K562 (cell line): Measurements from ENCODE around the gene DSG3. TPM values are rescaled to one million over a fixed set of nuclear protein-coding genes. Genes with fewer than 3 reads are reported as not detected.

Experiments
- ATAC-seq: fragments of 200-7000 bp; cut with Tn5 transposase; 3 replicates; pipeline ENCODE4 v1.9.1; 2020; ENCODE audit warnings: moderate library complexity
- BruUV-seq: library from RNA; stranded (reverse); fragments of 400-500 nt; replicated peaks from 2 replicates; lab custom pipeline; 2021; lab: Mats Ljungman, UMichigan
- CTCF ChIA-PET: fragments of 300-600 bp; formaldehyde crosslinking; extraction: SDS; loops from one replicate; lab custom pipeline; 2021; ENCODE audit warnings: low intra/inter-chr PET ratio; lab: Yijun Ruan, JAX
- POLR2A ChIA-PET: fragments of 300-600, 350-650 bp; sonication (Branson Sonifier 250); formaldehyde crosslinking; extraction: SDS; loops from one replicate; lab custom pipeline; 2021; ENCODE audit warnings: antibody characterized with exemption, inconsistent platforms; lab: Yijun Ruan, JAX
- DNase-seq, 4 experiments: peaks; one replicate each; pipeline versions ENCODE4 v3.0.0 to v3.0.0-alpha.2; 2011 to 2018; ENCODE audit warnings: low spot score in 3 of 4, mixed read lengths in 3 of 4; ENCODE audit errors: extremely low read depth in 1 of 4
- FAIRE-seq: peaks from 2 replicates; lab custom pipeline; 2011; peaks lifted over from hg19 to GRCh38; lab: Jason Lieb, UNC
- H2AFZ ChIP-seq: 2 replicates; pipeline ENCODE4 v1.6.0; 2011; ENCODE audit warnings: low read depth, low read length, control low read depth, inconsistent platforms
- H3K27ac ChIP-seq: fragments of 200-600 bp; 3 replicates; pipeline ENCODE4 v1.8.0; 2011; ENCODE audit warnings: low read depth, mild to moderate bottlenecking, control low read depth, inconsistent platforms, low read length, moderate library complexity, mixed read lengths; ENCODE audit errors: extremely low read depth
- H3K27me3 ChIP-seq, 2 experiments: fragments of 300-600 bp in 1 of 2; 2 replicates in 1 of 2; 3 replicates in 1 of 2; pipeline versions ENCODE4 v1.6.0 to v1.8.0; 2011; ENCODE audit warnings: inconsistent platforms in 2 of 2, low read length in 2 of 2, mild to moderate bottlenecking in 1 of 2, mixed read lengths in 1 of 2, moderate library complexity in 1 of 2; ENCODE audit not compliant: control insufficient read depth in 2 of 2, insufficient read depth in 2 of 2
- H3K36me3 ChIP-seq: fragments of 300-600 bp; 3 replicates; pipeline ENCODE4 v1.8.0; 2011; ENCODE audit warnings: mild to moderate bottlenecking, low read length, inconsistent platforms; ENCODE audit not compliant: control insufficient read depth, insufficient read depth
- H3K4me1 ChIP-seq, 2 experiments: fragments of 200-600 bp in 1 of 2; replicated peaks in 1 of 2; 2 replicates in 1 of 2; 3 replicates in 1 of 2; pipeline versions ENCODE4 v1.5.1 to v1.8.0; 2011; ENCODE audit warnings: inconsistent platforms in 2 of 2, low read length in 2 of 2, mild to moderate bottlenecking in 1 of 2, mixed read lengths in 1 of 2, moderate library complexity in 1 of 2; ENCODE audit not compliant: control insufficient read depth in 2 of 2, insufficient read depth in 2 of 2
- H3K4me2 ChIP-seq: 2 replicates; pipeline ENCODE4 v1.6.1; 2011; ENCODE audit warnings: low read length, control low read depth, inconsistent platforms, mixed read lengths; ENCODE audit not compliant: insufficient read depth
- H3K4me3 ChIP-seq: fragments of 200-600 bp; sonication (generic), shearing (Covaris generic); 2 replicates; pipeline ENCODE4 v1.5.1; 2016; ENCODE audit warnings: control low read depth, inconsistent platforms
- H3K79me2 ChIP-seq: fragments of 200-600 bp; 3 replicates; pipeline ENCODE4 v1.8.0; 2011; ENCODE audit warnings: low read length, inconsistent platforms; ENCODE audit not compliant: control insufficient read depth, insufficient read depth
- H3K9ac ChIP-seq, 2 experiments: 2 replicates each; pipeline versions ENCODE4 v1.6.0 to v1.6.1; 2011; ENCODE audit warnings: low read depth in 2 of 2, low read length in 2 of 2, control low read depth in 1 of 2, inconsistent platforms in 1 of 2, mild to moderate bottlenecking in 1 of 2, mixed read lengths in 1 of 2; ENCODE audit not compliant: insufficient read depth in 1 of 2
- H3K9me1 ChIP-seq: one replicate; pipeline ENCODE4 v1.6.0; 2011; ENCODE audit warnings: inconsistent platforms, mild to moderate bottlenecking, low read length, moderate library complexity; ENCODE audit not compliant: control insufficient read depth, insufficient read depth
- H3K9me3 ChIP-seq: replicated peaks from 2 replicates; pipeline ENCODE4 v1.5.1; 2011; ENCODE audit warnings: low read depth, low read length, inconsistent platforms; ENCODE audit not compliant: control insufficient read depth, insufficient read depth
- H4K20me1 ChIP-seq: replicated peaks from 2 replicates; pipeline ENCODE4 v1.6.1; 2011; ENCODE audit warnings: low read length, inconsistent platforms, mixed read lengths; ENCODE audit not compliant: control insufficient read depth, insufficient read depth
- FOSL1 ChIP-seq: fragments of 200-800 bp; sonication (Bioruptor generic); conservative IDR thresholded peaks from 2 replicates; pipeline ENCODE4 v1.6.1; 2016; ENCODE audit warnings: missing genetic modification characterization, missing compliant biosample characterization
- IRF9 ChIP-seq: fragments of 450-650 bp; IDR thresholded peaks from 2 replicates; pipeline ENCODE4 v1.6.1; 2016; ENCODE audit warnings: missing biosample characterization, missing genetic modification characterization
- REST ChIP-seq, 2 experiments: fragments of 450-650 bp; formaldehyde crosslinking in 1 of 2; IDR thresholded peaks; 2 replicates each; pipeline versions ENCODE4 v1.4.0 to v1.6.1; 2014 to 2020; ENCODE audit warnings: mild to moderate bottlenecking in 2 of 2, borderline replicate concordance in 1 of 2, low read depth in 1 of 2
- SMAD2 ChIP-seq: fragments of 150-350 bp; IDR thresholded peaks from 2 replicates; pipeline ENCODE4 v1.6.1; 2014; ENCODE audit warnings: low read depth, mild to moderate bottlenecking, low read length
- SUPT5H ChIP-seq: fragments of 450-650 bp; IDR thresholded peaks from 2 replicates; pipeline ENCODE4 v1.6.1; 2016
- ZNF217 ChIP-seq: sonication (generic); formaldehyde crosslinking; IDR thresholded peaks from 2 replicates; pipeline ENCODE4 v1.8.0; 2022; ENCODE audit warnings: mild to moderate bottlenecking, missing genetic modification reagents
- ZNF224 ChIP-seq: sonication (generic); formaldehyde crosslinking; IDR thresholded peaks from 2 replicates; pipeline ENCODE4 v1.8.0; 2022; ENCODE audit warnings: mild to moderate bottlenecking, missing genetic modification reagents
- ZNF507 ChIP-seq: conservative IDR thresholded peaks from 2 replicates; pipeline ENCODE4 v1.6.1; 2017; ENCODE audit warnings: missing genetic modification characterization, missing compliant biosample characterization
- WGBS: fragments of 100-300 bp; shearing (Covaris generic); methylation state at CpG from one replicate; pipeline ENCODE4 v1.1.6; 2016; ENCODE audit warnings: low coverage, mixed read lengths; ENCODE audit not compliant: insufficient coverage; ENCODE audit errors: missing lambda C conversion rate; 5-methylcytosine and 5-hydroxymethylcytosine counted together
- in situ Hi-C: fragments of 300-500 bp; cut with MboI; formaldehyde crosslinking; loops from 4 replicates; pipeline ENCODE4 v1.15.0; 2018; ENCODE audit warnings: inconsistent platforms, mixed read lengths
- intact Hi-C: fragments of 100-400 bp; cut with micrococcal nuclease; formaldehyde crosslinking; loops from 2 replicates; pipeline ENCODE4 v1.14.2; 2022
- polyA plus RNA-seq, 8 experiments: library from polyadenylated mRNA; depleted of rRNA in 4 of 8; stranded (reverse) in 5 of 8; unstranded in 3 of 8; fragments of >200 nt; fragmentation: Nextera tagmentation in 2 of 8; fragmentation: Illumina TruSeq in 1 of 8; extraction: Ambion mirVana in 2 of 8; extraction: Trizol in 1 of 8; gene quantifications; 2 replicates each; pipeline versions ENCODE4 v1.2.1 to v1.2.3, GENCODE V29; 2011 to 2014; ENCODE audit warnings: inconsistent platforms in 1 of 8, missing spikeins in 1 of 8
- total RNA-seq, 7 experiments: library from RNA; depleted of rRNA in 6 of 7; stranded (reverse); fragments of >200 nt in 6 of 7; fragmentation: Illumina TruSeq in 2 of 7; extraction: Trizol in 2 of 7; gene quantifications; 2 replicates each; pipeline versions ENCODE4 v1.2.1 to v1.2.3, GENCODE V29; 2011 to 2021; ENCODE audit warnings: low replicate concordance in 1 of 7

DSG3 gene
- total and polyA plus RNA-seq, 9 of the 15 experiments (the other 6 are each of a cell fraction or from before 2014, with no cell fraction given): 0.04 to 0.18 (median 0.07) TPM; not detected in 1

GRCh38 chr18:31513189-31513935 is 65.8 kb downstream of the DSG3 start:
- ChIA-PET CTCF (no interaction called here), POLR2A (interaction anchor here (0.7 kb wide), 1 partner anchor 29 kb away, joined by 3 read pairs; no protein-coding TSS in a partner anchor)
- DNase-seq (no peak), ATAC-seq (no peak), FAIRE-seq (no peak)
- no peak for TF ChIP-seq IRF9
- TF ChIP-seq ZNF217 (CRISPR knock-in tag): no peak
- TF ChIP-seq SUPT5H: no peak
- TF ChIP-seq SMAD2: no peak
- TF ChIP-seq FOSL1: peak; percentile 61
- no peak for TF ChIP-seq ZNF507
- no peak for TF ChIP-seq REST (IDR thresholded peaks at IDR 0.05; ENCODE audit: borderline replicate concordance)
- no peak for TF ChIP-seq REST (CRISPR knock-in tag; IDR thresholded peaks at IDR 0.05; ENCODE audit: low read depth)
- TF ChIP-seq ZNF224: no peak
- Histone ChIP-seq H3K9me3 (no peaks in the 10 kb centered on the region), H3K27ac (no peak overlapping the region), H3K4me3 (no peak overlapping the region), H4K20me1 (peaks cover 13% of the 10 kb centered on the region; the same call in 1 of the 2 replicates), H3K4me1 (peaks cover 0 to 7% of the 10 kb centered on the region in 2 experiments; a peak in 2 of 5 replicates), H3K79me2 (peaks cover 54% of the 10 kb centered on the region), H3K36me3 (peaks cover 5% of the 10 kb centered on the region; the same call in 1 of the 3 replicates), H3K9ac (no peak overlapping the region), H2AFZ (no peak overlapping the region), H3K9me1 (no peaks in the 10 kb centered on the region), H3K4me2 (no peak overlapping the region), H3K27me3 (no peaks in the 10 kb centered on the region)
- WGBS: 42% methylated on average over 4 of the region's 4 CpGs
- intact Hi-C loops (no loop called here), in situ Hi-C loops (no loop called here)
- BruUV-seq: no TSS peak
